Panc1 (cell line): ENCODE measurements around the gene UST.

Source experiments
- CTCF ChIP-seq: fragments of 450-650 bp; IDR thresholded peaks from 2 replicates; pipeline ENCODE4 v1.5.1; 2017; ENCODE audit warnings: mild to moderate bottlenecking
- POLR2AphosphoS5 ChIP-seq: IDR thresholded peaks from 2 replicates; pipeline ENCODE4 v1.6.1; 2012; ENCODE audit warnings: mild to moderate bottlenecking, low read depth, low read length, moderate library complexity

- no peak for TF ChIP-seq CTCF
- TF ChIP-seq POLR2AphosphoS5: no peak
These were observed 233.4 kb downstream of the UST start for GRCh38 chr6:148980234-148980633.
